Measurements from ENCODE around the gene RHBG.

The RHBG gene

GRCh38 chr1:156412653-156413321, 43.8 kb downstream of the RHBG start:
- H3K36me3 ChIP-seq: no peaks in the 10 kb centered on the region
- no peak overlapping the region for H3K9ac ChIP-seq
- no peak overlapping the region for H3K27ac ChIP-seq
- peaks cover 38 to 85% (median 71%) of the 10 kb centered on the region in 11 experiments for H3K27me3 ChIP-seq
- peaks cover 0 to 13% (median 0%) of the 10 kb centered on the region in 11 experiments; a peak in 6 of 22 replicates for H4K20me1 ChIP-seq
- H3K9me3 ChIP-seq (replicated peaks in 1 of 11): no peaks in the 10 kb centered on the region
- TF ChIP-seq Cebpa-rat (IDR thresholded peaks at IDR 0.05): no peak
- H3K4me3 ChIP-seq: no peak overlapping the region
- no peak overlapping the region for H3K4me2 ChIP-seq
- no peaks in the 10 kb centered on the region for H3K4me1 ChIP-seq

GRCh38 chr1:156413391-156414246, 44.6 kb downstream of the RHBG start:
- Histone ChIP-seq H3K4me1 (no peaks in the 10 kb centered on the region), H3K27me3 (peaks cover 42 to 85% (median 73%) of the 10 kb centered on the region in 11 experiments), H3K9ac (no peak overlapping the region), H3K4me2 (no peak overlapping the region), H3K36me3 (no peaks in the 10 kb centered on the region), H3K9me3 (replicated peaks in 1 of 11) (no peaks in the 10 kb centered on the region), H4K20me1 (peaks cover 0 to 13% (median 0%) of the 10 kb centered on the region in 11 experiments; a peak in 6 of 22 replicates), H3K4me3 (no peak overlapping the region), H3K27ac (no peak overlapping the region)
- no peak for TF ChIP-seq Cebpa-rat (IDR thresholded peaks at IDR 0.05)

GRCh38 chr1:156414461-156415064, 45.6 kb downstream of the RHBG start:
- Histone ChIP-seq H3K36me3 (no peaks in the 10 kb centered on the region), H3K9me3 (replicated peaks in 1 of 11) (peaks cover 0 to 2% (median 0%) of the 10 kb centered on the region in 11 experiments; a peak in 2 of 22 replicates), H3K4me2 (no peak overlapping the region), H3K27me3 (peaks cover 49 to 86% (median 75%) of the 10 kb centered on the region in 11 experiments), H3K4me3 (no peak overlapping the region), H3K4me1 (no peaks in the 10 kb centered on the region; a peak in 1 of 20 replicates), H3K9ac (no peak overlapping the region), H4K20me1 (peaks cover 0 to 13% (median 0%) of the 10 kb centered on the region in 11 experiments; a peak in 6 of 22 replicates), H3K27ac (no peak overlapping the region)
- no peak for TF ChIP-seq Cebpa-rat (IDR thresholded peaks at IDR 0.05)

GRCh38 chr1:156416993-156417392, 48.0 kb downstream of the RHBG start:
- H3K27me3 ChIP-seq: peaks cover 66 to 92% (median 84%) of the 10 kb centered on the region in 11 experiments
- H3K9me3 ChIP-seq (replicated peaks in 1 of 11): peaks cover 7 to 27% (median 23%) of the 10 kb centered on the region in 11 experiments; a peak in 19 of 22 replicates
- no peak overlapping the region for H3K27ac ChIP-seq
- no peak overlapping the region for H3K4me2 ChIP-seq
- H3K4me1 ChIP-seq: peaks cover 0 to 21% (median 14%) of the 10 kb centered on the region in 10 experiments; a peak in 12 of 20 replicates
- no peaks in the 10 kb centered on the region for H3K36me3 ChIP-seq
- no peak for TF ChIP-seq Cebpa-rat (IDR thresholded peaks at IDR 0.05)
- no peak overlapping the region for H3K4me3 ChIP-seq
- H4K20me1 ChIP-seq: peaks cover 0 to 20% (median 0%) of the 10 kb centered on the region in 11 experiments; a peak in 5 of 22 replicates
- H3K9ac ChIP-seq: no peak overlapping the region

DNA sequence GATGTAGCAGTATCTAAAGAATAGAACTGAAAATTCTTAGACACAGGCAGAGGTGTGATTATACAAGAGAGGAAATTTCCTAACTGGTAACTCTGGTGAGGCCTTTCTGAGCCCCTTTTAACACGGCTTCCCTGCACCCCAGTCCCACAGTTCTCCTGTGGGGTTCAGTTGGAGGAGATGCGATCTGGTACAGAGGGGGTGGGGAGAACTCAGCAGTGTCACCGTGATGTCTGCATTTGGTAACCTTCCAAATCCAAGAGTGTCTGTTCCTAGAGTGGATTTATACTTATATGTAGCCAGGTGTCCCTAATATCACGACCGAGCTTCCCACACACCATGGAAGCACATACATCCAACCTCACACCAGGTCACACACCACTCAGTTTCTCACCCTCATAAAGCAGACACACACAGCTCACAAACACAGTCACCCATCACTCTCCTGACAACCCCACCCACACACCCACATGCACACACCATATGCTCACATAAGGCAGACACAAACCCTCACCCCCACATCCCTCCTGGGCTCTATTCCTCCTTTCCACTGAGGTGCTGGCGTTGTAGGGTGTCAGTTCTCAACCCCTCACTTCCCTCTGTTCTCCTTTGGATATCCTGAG, 48.5 kb downstream of the RHBG start:
- H3K4me1 ChIP-seq: peaks cover 0 to 21% (median 14%) of the 10 kb centered on the region in 10 experiments; a peak in 12 of 20 replicates
- H3K27ac ChIP-seq: no peak overlapping the region
- H3K27me3 ChIP-seq: peaks cover 71 to 93% (median 86%) of the 10 kb centered on the region in 11 experiments
- H4K20me1 ChIP-seq: peaks cover 0 to 23% (median 0%) of the 10 kb centered on the region in 11 experiments; a peak in 6 of 22 replicates
- no peak for TF ChIP-seq Cebpa-rat (IDR thresholded peaks at IDR 0.05)
- H3K9me3 ChIP-seq (replicated peaks in 1 of 11): peaks cover 7 to 32% (median 28%) of the 10 kb centered on the region in 11 experiments; a peak in 19 of 22 replicates
- H3K36me3 ChIP-seq: no peaks in the 10 kb centered on the region
- H3K4me2 ChIP-seq: no peak overlapping the region
- H3K9ac ChIP-seq: no peak overlapping the region
- no peak overlapping the region for H3K4me3 ChIP-seq

DNA sequence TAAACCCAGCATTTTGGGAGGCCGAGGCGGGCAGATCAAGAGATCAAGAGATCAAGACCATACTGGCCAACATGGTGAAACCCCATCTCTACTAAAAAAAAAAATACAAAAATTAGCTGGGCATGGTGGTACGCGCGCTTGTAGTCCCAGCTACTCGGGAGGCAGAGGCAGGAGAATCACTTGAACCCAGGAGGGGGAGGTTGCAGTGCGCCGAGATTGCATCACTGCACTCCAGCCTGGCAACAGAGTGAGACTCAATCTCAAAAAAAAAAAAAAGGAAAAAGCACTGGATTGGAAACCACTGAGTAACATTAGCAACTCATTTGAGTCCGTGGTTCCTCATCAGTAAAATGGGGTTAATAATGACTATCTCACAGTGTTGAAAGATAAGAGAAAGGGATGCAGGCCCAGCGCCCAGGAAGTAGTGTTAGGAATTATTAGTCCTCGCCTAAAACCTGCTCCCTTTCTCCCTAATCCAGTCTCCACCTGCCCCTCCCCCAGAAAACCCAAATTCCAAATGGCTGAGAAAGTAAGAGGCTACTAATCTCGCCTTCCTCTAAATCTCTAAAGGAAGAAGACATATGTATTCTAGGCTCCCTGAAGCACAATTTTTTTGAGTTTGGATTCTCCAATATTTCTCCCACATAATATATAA, 49.5 kb downstream of the RHBG start:
- no peak overlapping the region for H3K4me2 ChIP-seq
- no peak overlapping the region for H3K9ac ChIP-seq
- no peak for TF ChIP-seq Cebpa-rat (IDR thresholded peaks at IDR 0.05)
- H3K4me1 ChIP-seq: peaks cover 0 to 21% (median 14%) of the 10 kb centered on the region in 10 experiments; a peak in 12 of 20 replicates
- peaks cover 81 to 99% (median 96%) of the 10 kb centered on the region in 11 experiments for H3K27me3 ChIP-seq
- H3K27ac ChIP-seq: no peak overlapping the region
- no peaks in the 10 kb centered on the region for H3K36me3 ChIP-seq
- H4K20me1 ChIP-seq: peaks cover 0 to 29% (median 0%) of the 10 kb centered on the region in 11 experiments; a peak in 6 of 22 replicates
- no peak overlapping the region for H3K4me3 ChIP-seq
- H3K9me3 ChIP-seq (replicated peaks in 1 of 11): peaks cover 7 to 37% (median 30%) of the 10 kb centered on the region in 11 experiments; a peak in 19 of 22 replicates

DNA sequence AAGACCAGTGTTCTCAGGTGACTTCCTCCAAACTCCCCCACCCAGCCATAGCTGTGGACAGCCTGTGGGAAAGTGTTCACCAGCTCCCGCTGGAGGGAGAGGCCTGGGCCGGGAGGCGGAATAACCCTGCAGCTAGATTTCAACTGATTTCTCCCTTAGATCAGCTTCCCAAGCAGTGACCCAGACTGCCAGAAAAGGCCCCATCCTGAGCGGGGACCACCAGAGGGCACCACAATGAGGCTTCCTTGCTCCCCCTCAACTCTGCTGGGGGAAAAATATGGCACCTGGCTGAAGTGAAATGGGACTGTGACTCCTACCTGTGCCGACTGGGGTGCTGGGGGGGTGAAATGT, 50.8 kb downstream of the RHBG start:
- H3K4me3 ChIP-seq: peak overlapping the region in 6 of 10 experiments; percentile 6 to 46 (median 23); a peak in 6 of 20 replicates
- peak overlapping the region in 9 of 11 experiments; percentile 5 to 80 (median 41); a peak in 12 of 22 replicates for H3K4me2 ChIP-seq
- peaks cover 7 to 37% (median 30%) of the 10 kb centered on the region in 11 experiments; a peak in 19 of 22 replicates for H3K9me3 ChIP-seq (replicated peaks in 1 of 11)
- H3K27ac ChIP-seq: no peak overlapping the region
- H3K4me1 ChIP-seq: peaks cover 0 to 21% (median 14%) of the 10 kb centered on the region in 10 experiments; a peak in 12 of 20 replicates
- no peak overlapping the region for H3K9ac ChIP-seq
- peaks cover 0 to 29% (median 0%) of the 10 kb centered on the region in 11 experiments; a peak in 6 of 22 replicates for H4K20me1 ChIP-seq
- no peaks in the 10 kb centered on the region for H3K36me3 ChIP-seq
- TF ChIP-seq Cebpa-rat (IDR thresholded peaks at IDR 0.05): no peak
- H3K27me3 ChIP-seq: peaks cover 94 to 100% (median 100%) of the 10 kb centered on the region in 11 experiments

Measured in BLaER1 treated with 17β-estradiol and CSF1 and Interleukin-3, amounts not matched to agents 10 nM and 100 nM (cell line).